Neural cell (in vitro differentiated cells): ENCODE data around the gene ATP7B. TPM values are rescaled to one million over a fixed set of nuclear protein-coding genes. Genes with fewer than 3 reads are reported as not detected.

Source experiments
- H2AFZ ChIP-seq: fragments of 200-600, 300-800 bp; sonication (generic), shearing (Covaris generic); 2 replicates; pipeline ENCODE4 v1.6.0; 2014; ENCODE audit warnings: low read depth, mild to moderate bottlenecking, antibody characterized with exemption, low read length, moderate library complexity
- H3F3A ChIP-seq: fragments of 200-600 bp; shearing (Covaris generic); 2 replicates; pipeline ENCODE4 v1.6.1; 2016; ENCODE audit warnings: mild to moderate bottlenecking, moderate library complexity, mixed read lengths, antibody characterized with exemption, low read length; ENCODE audit not compliant: insufficient read depth, poor library complexity, severe bottlenecking
- H3K27ac ChIP-seq: fragments of 200-600, 300-800 bp; sonication (generic), shearing (Covaris generic); 2 replicates; pipeline ENCODE4 v1.5.1; 2014; ENCODE audit warnings: mild to moderate bottlenecking, low read length, moderate library complexity
- H3K27me3 ChIP-seq: fragments of 300-800, 200-600 bp; sonication (generic), shearing (Covaris generic); 2 replicates; pipeline ENCODE4 v1.6.0; 2014; ENCODE audit warnings: mild to moderate bottlenecking, low read depth, low read length, moderate library complexity; ENCODE audit not compliant: insufficient read depth
- H3K36me3 ChIP-seq: fragments of 300-800, 200-600 bp; sonication (generic), shearing (Covaris generic); 2 replicates; pipeline ENCODE4 v1.5.1; 2014; ENCODE audit warnings: mild to moderate bottlenecking, antibody characterized with exemption, low read length, moderate library complexity; ENCODE audit not compliant: insufficient read depth
- H3K4me2 ChIP-seq: fragments of 300-800, 200-600 bp; sonication (generic), shearing (Covaris generic); 2 replicates; pipeline ENCODE4 v1.6.0; 2014; ENCODE audit warnings: mild to moderate bottlenecking, low read length
- H3K4me3 ChIP-seq: fragments of 300-800, 200-600 bp; sonication (generic), shearing (Covaris generic); 2 replicates; pipeline ENCODE4 v1.5.1; 2014; ENCODE audit warnings: mild to moderate bottlenecking, low read length, moderate library complexity
- H3K79me2 ChIP-seq: fragments of 200-600 bp; shearing (Covaris generic); replicated peaks from 2 replicates; pipeline ENCODE4 v1.6.0; 2014; ENCODE audit warnings: mild to moderate bottlenecking, low read length, moderate library complexity; ENCODE audit not compliant: insufficient read depth
- H3K9ac ChIP-seq: fragments of 300-800, 200-600 bp; sonication (generic), shearing (Covaris generic); 2 replicates; pipeline ENCODE4 v1.6.1; 2016; ENCODE audit warnings: mild to moderate bottlenecking, low read length, mixed read lengths
- H3K9me2 ChIP-seq: fragments of 200-600 bp; shearing (Covaris generic); 2 replicates; pipeline ENCODE4 v1.6.1; 2016; ENCODE audit warnings: mild to moderate bottlenecking, low read length, mixed read lengths; ENCODE audit not compliant: insufficient read depth
- H3K9me3 ChIP-seq: fragments of 200-600, 300-800 bp; sonication (generic), shearing (Covaris generic); 2 replicates; pipeline ENCODE4 v1.6.1; 2016; ENCODE audit warnings: mild to moderate bottlenecking, mixed run types, low read length, moderate library complexity, mixed read lengths
- H4K20me1 ChIP-seq: fragments of 200-600 bp; shearing (Covaris generic); 2 replicates; pipeline ENCODE4 v1.6.1; 2016; ENCODE audit warnings: mild to moderate bottlenecking, mixed run types; ENCODE audit not compliant: insufficient read depth
- EP300 ChIP-seq: fragments of 450-650 bp; conservative IDR thresholded peaks from 2 replicates; pipeline ENCODE4 v1.6.1; 2014; ENCODE audit warnings: antibody characterized with exemption, mild to moderate bottlenecking, moderate library complexity; ENCODE audit not compliant: poor library complexity, severe bottlenecking
- EZH2 ChIP-seq: fragments of 200-600, 300-800 bp; shearing (Covaris generic), sonication (generic); IDR thresholded peaks from 2 replicates; pipeline ENCODE4 v1.6.1; 2014; ENCODE audit warnings: antibody characterized with exemption, low read length, borderline replicate concordance, mild to moderate bottlenecking; ENCODE audit not compliant: insufficient read depth, poor library complexity, severe bottlenecking
- MXI1 ChIP-seq: fragments of 450-650 bp; conservative IDR thresholded peaks from 2 replicates; pipeline ENCODE4 v1.6.1; 2014; ENCODE audit warnings: antibody characterized with exemption, mild to moderate bottlenecking; ENCODE audit not compliant: poor library complexity, severe bottlenecking
- POLR2AphosphoS5 ChIP-seq: IDR thresholded peaks from 2 replicates; pipeline ENCODE4 v1.6.1; 2012
- RAD21 ChIP-seq: fragments of 450-650 bp; conservative IDR thresholded peaks from 2 replicates; pipeline ENCODE4 v1.6.1; 2014; ENCODE audit warnings: antibody characterized with exemption, mild to moderate bottlenecking, moderate library complexity
- SMC3 ChIP-seq: fragments of 450-650 bp; conservative IDR thresholded peaks from 2 replicates; pipeline ENCODE4 v1.6.1; 2014; ENCODE audit warnings: antibody characterized with exemption, mild to moderate bottlenecking, moderate library complexity; ENCODE audit not compliant: poor library complexity
- TAF1 ChIP-seq: IDR thresholded peaks from 2 replicates; pipeline ENCODE4 v1.6.1; 2012; ENCODE audit warnings: low read depth
- polyA plus RNA-seq: library from polyadenylated mRNA; depleted of rRNA; stranded (reverse); fragments of >200 nt; gene quantifications from 2 replicates; pipeline ENCODE4 v1.2.3, GENCODE V29; 2014
- TF ChIP-seq, protein P1 (sequence below): fragments of 450-650 bp; IDR thresholded peaks from 2 replicates; pipeline ENCODE4 v1.5.1; 2014; ENCODE audit warnings: antibody characterized with exemption, mild to moderate bottlenecking, moderate library complexity; ENCODE audit not compliant: poor library complexity, severe bottlenecking
- TF ChIP-seq, protein P2 (sequence below): IDR thresholded peaks from 2 replicates; pipeline ENCODE4 v1.6.1; 2012; ENCODE audit warnings: borderline replicate concordance

The ATP7B gene
- polyA plus RNA-seq, 1 donor from 2014 or later: 6.3 TPM

DNA sequence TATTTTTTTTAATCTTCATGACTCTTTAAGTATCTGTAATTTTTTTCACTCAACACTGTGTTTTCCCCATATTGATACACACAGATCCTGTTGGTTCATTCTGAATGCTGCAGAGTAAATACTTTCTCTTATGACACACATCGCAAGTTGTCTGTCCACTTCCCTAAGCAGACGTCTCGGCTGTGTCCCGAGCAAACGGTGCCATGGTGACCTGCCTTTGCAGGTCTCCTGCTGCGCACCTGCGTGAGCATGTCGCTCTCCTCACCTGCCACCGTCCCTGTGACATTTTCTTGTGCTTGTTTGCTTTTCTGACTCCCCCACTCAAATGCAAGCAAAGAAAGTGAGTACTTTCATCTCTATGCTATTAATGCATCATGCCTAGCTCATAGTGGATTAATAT lies 91.7 kb downstream of the ATP7B start:
- no peaks in the 10 kb centered on the region for H3F3A ChIP-seq
- no peaks in the 10 kb centered on the region for H3K36me3 ChIP-seq
- no peak overlapping the region for H3K9ac ChIP-seq
- H3K4me3 ChIP-seq: no peak overlapping the region
- H3K27ac ChIP-seq: peak overlapping the region; percentile 29
- H3K79me2 ChIP-seq: no peaks in the 10 kb centered on the region
- TF ChIP-seq MXI1 (no peak), RAD21 (no peak), POLR2AphosphoS5 (no peak), SMC3 (no peak), EP300 (no peak)
- TF ChIP-seq, protein P1, sequence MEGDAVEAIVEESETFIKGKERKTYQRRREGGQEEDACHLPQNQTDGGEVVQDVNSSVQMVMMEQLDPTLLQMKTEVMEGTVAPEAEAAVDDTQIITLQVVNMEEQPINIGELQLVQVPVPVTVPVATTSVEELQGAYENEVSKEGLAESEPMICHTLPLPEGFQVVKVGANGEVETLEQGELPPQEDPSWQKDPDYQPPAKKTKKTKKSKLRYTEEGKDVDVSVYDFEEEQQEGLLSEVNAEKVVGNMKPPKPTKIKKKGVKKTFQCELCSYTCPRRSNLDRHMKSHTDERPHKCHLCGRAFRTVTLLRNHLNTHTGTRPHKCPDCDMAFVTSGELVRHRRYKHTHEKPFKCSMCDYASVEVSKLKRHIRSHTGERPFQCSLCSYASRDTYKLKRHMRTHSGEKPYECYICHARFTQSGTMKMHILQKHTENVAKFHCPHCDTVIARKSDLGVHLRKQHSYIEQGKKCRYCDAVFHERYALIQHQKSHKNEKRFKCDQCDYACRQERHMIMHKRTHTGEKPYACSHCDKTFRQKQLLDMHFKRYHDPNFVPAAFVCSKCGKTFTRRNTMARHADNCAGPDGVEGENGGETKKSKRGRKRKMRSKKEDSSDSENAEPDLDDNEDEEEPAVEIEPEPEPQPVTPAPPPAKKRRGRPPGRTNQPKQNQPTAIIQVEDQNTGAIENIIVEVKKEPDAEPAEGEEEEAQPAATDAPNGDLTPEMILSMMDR: no peak
- H3K9me3 ChIP-seq: no peaks in the 10 kb centered on the region
- H3K9me2 ChIP-seq: no peaks in the 10 kb centered on the region
- no peak overlapping the region for H3K4me2 ChIP-seq
- no peak overlapping the region for H2AFZ ChIP-seq
- no peaks in the 10 kb centered on the region for H3K27me3 ChIP-seq
- no peaks in the 10 kb centered on the region for H4K20me1 ChIP-seq

- Histone ChIP-seq H3K27ac (no peak overlapping the region), H4K20me1 (no peaks in the 10 kb centered on the region), H2AFZ (no peak overlapping the region), H3K4me2 (no peak overlapping the region), H3K9ac (no peak overlapping the region), H3K4me3 (no peak overlapping the region), H3F3A (no peaks in the 10 kb centered on the region), H3K9me3 (no peaks in the 10 kb centered on the region), H3K36me3 (no peaks in the 10 kb centered on the region), H3K9me2 (no peaks in the 10 kb centered on the region), H3K79me2 (no peaks in the 10 kb centered on the region), H3K27me3 (no peaks in the 10 kb centered on the region)
- TF ChIP-seq SMC3 (no peak), TAF1 (no peak), EZH2 (no peak), POLR2AphosphoS5 (no peak)
Measured at GRCh38 chr13:51916962-51917361, 94.3 kb downstream of the ATP7B start.

DNA sequence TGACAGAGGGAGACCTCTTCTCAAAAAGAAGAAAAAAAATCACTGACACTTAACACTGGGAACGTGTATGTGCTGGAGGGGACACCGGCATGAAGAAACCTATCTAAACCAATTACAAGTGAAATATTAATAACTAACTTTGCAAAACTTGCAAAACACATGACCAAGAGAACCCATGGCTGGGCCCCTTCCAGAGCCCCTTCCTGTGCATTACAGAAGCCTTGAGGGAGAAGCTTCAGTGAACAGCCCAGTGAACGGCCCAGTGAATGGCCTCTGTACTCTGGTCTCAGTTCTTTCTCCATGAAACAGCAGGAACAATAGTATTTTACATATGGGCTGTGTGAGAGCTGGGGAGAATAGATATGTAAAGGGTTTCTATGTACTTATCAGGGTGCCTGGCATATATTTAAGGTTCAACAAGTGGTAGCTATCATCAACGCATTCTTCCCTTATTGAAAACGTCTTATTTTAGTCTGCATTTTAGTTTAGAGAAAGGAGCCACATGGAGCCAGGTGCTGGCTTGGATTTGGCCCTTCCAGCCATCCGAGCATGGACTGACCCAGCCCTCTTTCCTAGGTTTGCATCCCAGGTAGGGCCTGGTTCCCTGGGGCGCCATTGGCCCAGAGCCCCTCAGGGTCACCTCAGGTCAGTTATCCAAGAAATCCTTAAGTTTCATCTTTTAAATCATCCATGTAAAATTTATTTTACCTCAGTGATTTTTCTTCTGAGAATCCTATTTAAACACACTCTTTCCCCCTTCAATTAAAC lies 95.0 kb downstream of the ATP7B start:
- H3K4me3 ChIP-seq: no peak overlapping the region
- H3K9me2 ChIP-seq: no peaks in the 10 kb centered on the region
- H3K9ac ChIP-seq: no peak overlapping the region
- no peaks in the 10 kb centered on the region for H3K27me3 ChIP-seq
- H2AFZ ChIP-seq: no peak overlapping the region
- H3K79me2 ChIP-seq: no peaks in the 10 kb centered on the region
- H3F3A ChIP-seq: no peaks in the 10 kb centered on the region
- no peaks in the 10 kb centered on the region for H4K20me1 ChIP-seq
- H3K36me3 ChIP-seq: no peaks in the 10 kb centered on the region
- no peaks in the 10 kb centered on the region for H3K9me3 ChIP-seq
- H3K27ac ChIP-seq: no peak overlapping the region
- TF ChIP-seq EP300: no peak
- TF ChIP-seq SMC3: no peak
- TF ChIP-seq TAF1: no peak
- no peak for TF ChIP-seq MXI1
- TF ChIP-seq, protein P1: no peak
- TF ChIP-seq, protein P2, sequence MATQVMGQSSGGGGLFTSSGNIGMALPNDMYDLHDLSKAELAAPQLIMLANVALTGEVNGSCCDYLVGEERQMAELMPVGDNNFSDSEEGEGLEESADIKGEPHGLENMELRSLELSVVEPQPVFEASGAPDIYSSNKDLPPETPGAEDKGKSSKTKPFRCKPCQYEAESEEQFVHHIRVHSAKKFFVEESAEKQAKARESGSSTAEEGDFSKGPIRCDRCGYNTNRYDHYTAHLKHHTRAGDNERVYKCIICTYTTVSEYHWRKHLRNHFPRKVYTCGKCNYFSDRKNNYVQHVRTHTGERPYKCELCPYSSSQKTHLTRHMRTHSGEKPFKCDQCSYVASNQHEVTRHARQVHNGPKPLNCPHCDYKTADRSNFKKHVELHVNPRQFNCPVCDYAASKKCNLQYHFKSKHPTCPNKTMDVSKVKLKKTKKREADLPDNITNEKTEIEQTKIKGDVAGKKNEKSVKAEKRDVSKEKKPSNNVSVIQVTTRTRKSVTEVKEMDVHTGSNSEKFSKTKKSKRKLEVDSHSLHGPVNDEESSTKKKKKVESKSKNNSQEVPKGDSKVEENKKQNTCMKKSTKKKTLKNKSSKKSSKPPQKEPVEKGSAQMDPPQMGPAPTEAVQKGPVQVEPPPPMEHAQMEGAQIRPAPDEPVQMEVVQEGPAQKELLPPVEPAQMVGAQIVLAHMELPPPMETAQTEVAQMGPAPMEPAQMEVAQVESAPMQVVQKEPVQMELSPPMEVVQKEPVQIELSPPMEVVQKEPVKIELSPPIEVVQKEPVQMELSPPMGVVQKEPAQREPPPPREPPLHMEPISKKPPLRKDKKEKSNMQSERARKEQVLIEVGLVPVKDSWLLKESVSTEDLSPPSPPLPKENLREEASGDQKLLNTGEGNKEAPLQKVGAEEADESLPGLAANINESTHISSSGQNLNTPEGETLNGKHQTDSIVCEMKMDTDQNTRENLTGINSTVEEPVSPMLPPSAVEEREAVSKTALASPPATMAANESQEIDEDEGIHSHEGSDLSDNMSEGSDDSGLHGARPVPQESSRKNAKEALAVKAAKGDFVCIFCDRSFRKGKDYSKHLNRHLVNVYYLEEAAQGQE: no peak
- no peak for TF ChIP-seq RAD21
- no peak for TF ChIP-seq POLR2AphosphoS5
- no peak for TF ChIP-seq EZH2
- H3K4me2 ChIP-seq: no peak overlapping the region
